ENCODE results near the gene EBF4. TPM values are rescaled to one million over a fixed set of nuclear protein-coding genes. Genes with fewer than 3 reads are reported as not detected.

Gene EBF4
- 0.76 and 1.3 TPM in 2 replicates for total RNA-seq

GRCh38 chr20:2692036-2692885, at the start of gene EBF4:
TSS of gene EBF4 (plus strand) at chr20:2692780. CDS start at chr20:2693646, 866 bp downstream.

GRCh38 chr20:2651772-2652723, 40.5 kb upstream of the EBF4 start, which contains the start of gene NOP56:
TSS of gene NOP56 (plus strand) at chr20:2652632. CDS start at chr20:2652661, 29 bp downstream.

GRCh38 chr20:2663887-2664719, 28.5 kb upstream of the EBF4 start, which contains the start of gene IDH3B:
TSS of gene IDH3B (minus strand) at chr20:2664216. CDS start at chr20:2664188, 28 bp downstream.

GRCh38 chr20:2800521-2801285, 108.1 kb downstream of the EBF4 start, which contains the start of gene CPXM1:
TSS of gene CPXM1 (minus strand) at chr20:2800627. CDS start at chr20:2800572, 55 bp downstream.

Small RNA genes lying within 50 kb of the gene (small RNA-seq; reads per million reads assigned to genes)
- gene SNORA51 (not detected), gene SNORD110 (not detected), gene SNORD56 (not detected), gene SNORD57 (not detected), gene SNORD86 (not detected)

Other genes starting within 250 kb of the EBF4 start
- 79.1 and 92.8 TPM in 2 replicates for gene SNRPB, start 222.0 kb upstream of the EBF4 start, total RNA-seq
- 7.4 and 18.9 TPM in 2 replicates for gene ZNF343, start 183.9 kb upstream of the EBF4 start, total RNA-seq
- not detected in 2 replicates for gene TMC2, start 156.2 kb upstream of the EBF4 start, total RNA-seq
- gene NOP56, start 40.1 kb upstream of the EBF4 start, total RNA-seq, result 61.9 and 66.6 TPM in 2 replicates
- 66.7 and 72.4 TPM in 2 replicates for gene IDH3B, start 28.6 kb upstream of the EBF4 start, total RNA-seq
- 0.13 and 0.22 TPM in 2 replicates for gene CPXM1, start 107.8 kb downstream of the EBF4 start, total RNA-seq
- 0.32 TPM in 1 of 2 replicates, not detected in the other for gene C20orf141, start 122.2 kb downstream of the EBF4 start, total RNA-seq
- gene TMEM239, start 123.6 kb downstream of the EBF4 start, total RNA-seq, result under 0.01 TPM in 1 of 2 replicates, not detected in the other
- gene PCED1A, start 147.9 kb downstream of the EBF4 start, total RNA-seq, result 15.2 and 19.1 TPM in 2 replicates
- 24.8 and 29.0 TPM in 2 replicates for gene VPS16, start 148.0 kb downstream of the EBF4 start, total RNA-seq
- gene PTPRA, start 180.7 kb downstream of the EBF4 start, total RNA-seq, result 55.6 and 56.3 TPM in 2 replicates